ENCODE results near the gene DCUN1D1. TPM values are rescaled to one million over a fixed set of nuclear protein-coding genes. Genes with fewer than 3 reads are reported as not detected.

Gene DCUN1D1
- total and polyA plus RNA-seq, 2 of the 8 experiments (the other 6 are each of a cell fraction or from before 2014, with no cell fraction given), result 6.8 to 70.3 TPM

- CTCF ChIA-PET (ENCODE audit: partially characterized antibody), result interaction anchor here (1.1 to 1.3 kb wide), 2 partner anchors 8 to 269 kb away, joined by 3 to 4 read pairs; no protein-coding TSS in a partner anchor
- Histone ChIP-seq H3K27me3 (replicated peaks in 1 of 4; ENCODE audit: control insufficient read depth in 3 of 4, extremely low read depth in 1 of 4, insufficient read depth in 3 of 4, low read length in 3 of 4) (no peaks in the 10 kb centered on the region), H3K79me1 (ENCODE audit: low read depth, low read length) (peaks cover 5% of the 10 kb centered on the region), H3K9me3 (ENCODE audit: insufficient read depth in 2 of 2, low read depth in 1 of 2, low read length in 1 of 2) (no peaks in the 10 kb centered on the region), H2BK5ac (ENCODE audit: low read depth, low read length) (no peak overlapping the region), H3K79me2 (ENCODE audit: control insufficient read depth in 1 of 2, insufficient read depth in 2 of 2, low read length in 2 of 2) (peaks cover 18 to 37% of the 10 kb centered on the region in 2 experiments), H2AFZ (ENCODE audit: low read length) (peak overlapping the region; percentile 26; the same call in 1 of the 2 replicates), H2BK12ac (ENCODE audit: low read depth, low read length) (peak overlapping the region; percentile 68; the same call in 1 of the 2 replicates), H3K27ac (ENCODE audit: low read depth, low read length) (no peak overlapping the region), H3K23me2 (ENCODE audit: low read depth, low read length) (peaks cover 9% of the 10 kb centered on the region; the same call in 1 of the 2 replicates), H3K4me3 (ENCODE audit: extremely low read depth in 1 of 4, insufficient read depth in 2 of 4, low read depth in 3 of 4, low read length in 4 of 4) (peak overlapping the region; percentile 53 to 98 (median 66); a peak in 7 of 8 replicates), H2BK20ac (ENCODE audit: low read length) (no peak overlapping the region), H3K14ac (ENCODE audit: insufficient read length) (no peak overlapping the region), H3K4ac (replicated peaks; ENCODE audit: insufficient read length, low read depth, low read length) (no peak overlapping the region), H3K36me3 (ENCODE audit: control insufficient read depth in 2 of 4, insufficient read depth in 4 of 4, low read length in 3 of 4) (no peaks in the 10 kb centered on the region), H3K56ac (replicated peaks; ENCODE audit: insufficient read length, low read depth, low read length) (no peak overlapping the region), H3K4me2 (ENCODE audit: insufficient read depth in 1 of 2, low read depth in 2 of 2, low read length in 2 of 2) (peak overlapping the region; percentile 60 to 80), H2BK120ac (replicated peaks; ENCODE audit: low read depth, low read length) (no peak overlapping the region), H3K18ac (ENCODE audit: extremely low read depth, low read length) (no peak overlapping the region), H2BK15ac (ENCODE audit: low read length) (peak overlapping the region; percentile 25; the same call in 1 of the 2 replicates), H2AK5ac (ENCODE audit: low read depth, low read length) (0 out of 2 replicates have a peak overlapping the region, but pooled peaks have one; percentile 82), H3K4me1 (replicated peaks in 1 of 4; ENCODE audit: control insufficient read depth in 3 of 4, insufficient read depth in 4 of 4, low read length in 3 of 4) (peaks cover 0 to 16% (median 8%) of the 10 kb centered on the region in 4 experiments; a peak in 6 of 7 replicates), H4K91ac (replicated peaks; ENCODE audit: insufficient read length, low read length) (no peak overlapping the region), H4K20me1 (replicated peaks in 1 of 2; ENCODE audit: control insufficient read depth in 1 of 2, insufficient read depth in 2 of 2, low read length in 2 of 2) (peaks cover 0 to 3% of the 10 kb centered on the region in 2 experiments), H4K8ac (ENCODE audit: extremely low read depth, insufficient read depth, low read length) (no peak overlapping the region), H3K23ac (ENCODE audit: insufficient read length) (no peak overlapping the region), H4K5ac (ENCODE audit: insufficient read length, low read depth, low read length) (no peak overlapping the region), H3K9ac (replicated peaks in 1 of 4; ENCODE audit: extremely low read depth in 1 of 4, low read depth in 3 of 4, low read length in 3 of 4) (peak overlapping the region in 1 of 4 experiments; percentile 38; a peak in 1 of 7 replicates)
- POLR2A ChIA-PET (ENCODE audit: partially characterized antibody), result interaction anchor here (1.0 to 1.6 kb wide), 7 partner anchors 8 to 32 kb away, joined by 3 to 5 read pairs (median 3); no protein-coding TSS in a partner anchor
- FAIRE-seq, result no peak
- DNase-seq (ENCODE audit: low read depth in 1 of 2, low spot score in 2 of 2), result no peak
- TF ChIP-seq MAX (IDR thresholded peaks at IDR 0.05), result no peak
- TF ChIP-seq ASH2L (IDR thresholded peaks at IDR 0.05; ENCODE audit: low read length), result no peak
- TF ChIP-seq ATF2 (IDR thresholded peaks at IDR 0.05; ENCODE audit: low read length), result no peak
- no peak for TF ChIP-seq SUZ12 (IDR thresholded peaks at IDR 0.05; ENCODE audit: low read length)
- no peak for TF ChIP-seq SP4 (IDR thresholded peaks at IDR 0.05; ENCODE audit: low read length)
- TF ChIP-seq TAF7 (optimal IDR thresholded peaks at IDR 0.05; ENCODE audit: borderline replicate concordance, low read depth, low read length), result no peak
- no peak for TF ChIP-seq BRCA1 (IDR thresholded peaks at IDR 0.05; ENCODE audit: low read depth, low read length)
- no peak for TF ChIP-seq PHF8 (conservative IDR thresholded peaks at IDR 0.05; ENCODE audit: low read depth, low read length)
- no peak for TF ChIP-seq HDAC2 (IDR thresholded peaks at IDR 0.05; ENCODE audit: borderline replicate concordance in 1 of 2, low read depth in 2 of 2, low read length in 2 of 2)
- no peak for TF ChIP-seq RAD21 (IDR thresholded peaks at IDR 0.05 in 1 of 2, conservative IDR thresholded peaks at IDR 0.05 in 1 of 2; ENCODE audit: low read depth in 2 of 2, low read length in 2 of 2)
- TF ChIP-seq JUN (IDR thresholded peaks at IDR 0.05; ENCODE audit: low read depth, low read length), result no peak
- WGBS, 2 experiments (ENCODE audit: extremely low coverage in 1 of 2, insufficient coverage in 1 of 2, insufficient read length in 1 of 2, insufficient replicate concordance in 2 of 2, low coverage in 1 of 2, low lambda C conversion rate in 2 of 2, missing lambda C conversion rate in 1 of 2), result 78% methylated on average over 9 of the region's 10 CpGs; no CpG with 5 or more reads in 1 of the 2 experiments
Measured at GRCh38 chr3:182981038-182981380, 671 bp upstream of the DCUN1D1 start.
